SW 1271 (cell line): ENCODE measurements around the gene CLDN15.
A peak's percentile ranks its signal among the peaks of the same experiment; 100 is the strongest.
"Not testable (repeated sequence)": the region's sequence is repeated elsewhere in the genome, so short reads cannot be mapped to it uniquely, and the experiment has no call there.

Experiments
- DNase-seq, 2 experiments: peaks; one replicate each; lab custom pipeline; 2025; lab: John Stamatoyannopoulos, UW

CLDN15 gene

GRCh38 chr7:101200504-101200861, 37.1 kb downstream of the CLDN15 start:
- no peak for DNase-seq

- not testable (repeated sequence) for DNase-seq
Measured at GRCh38 chr7:101199522-101199921, 38.1 kb downstream of the CLDN15 start.

GRCh38 chr7:101198476-101198875, 39.1 kb downstream of the CLDN15 start:
- DNase-seq: no peak

- DNase-seq: no peak
Measured at GRCh38 chr7:101197991-101198390, 39.6 kb downstream of the CLDN15 start.

GRCh38 chr7:101195884-101196283, 41.7 kb downstream of the CLDN15 start:
- DNase-seq: no peak

GRCh38 chr7:101189109-101189508, 48.5 kb downstream of the CLDN15 start:
- no peak for DNase-seq

- DNase-seq: no peak
Measured at GRCh38 chr7:101186844-101187428, 50.7 kb downstream of the CLDN15 start.

- DNase-seq: no peak
Measured at GRCh38 chr7:101186194-101186593, 51.4 kb downstream of the CLDN15 start.

GRCh38 chr7:101185258-101185839, 52.3 kb downstream of the CLDN15 start:
- DNase-seq: peak in 1 of 2 experiments; percentile 50
